K562 (cell line): ENCODE data around the gene CABLES1. TPM values are rescaled to one million over a fixed set of nuclear protein-coding genes. Genes with fewer than 3 reads are reported as not detected.
A peak's percentile ranks its signal among the peaks of the same experiment; 100 is the strongest.

Experiments
- ETV5 ChIP-seq: sonication (generic); formaldehyde crosslinking; IDR thresholded peaks from 2 replicates; pipeline ENCODE4 v1.4.0; 2020; ENCODE audit warnings: low read depth, mild to moderate bottlenecking, missing genetic modification reagents
- HMGN3 ChIP-seq: IDR thresholded peaks from 2 replicates; pipeline ENCODE4 v1.6.1; 2011; ENCODE audit warnings: borderline replicate concordance, low read depth, mild to moderate bottlenecking, mixed read lengths, low read length; ENCODE audit not compliant: insufficient read length; ENCODE audit errors: extremely low read depth
- RUNX1 ChIP-seq: sonication (generic); IDR thresholded peaks from 2 replicates; pipeline ENCODE4 v1.6.1; 2016; ENCODE audit warnings: antibody characterized with exemption, low read depth
- ZC3H11A ChIP-seq: IDR thresholded peaks from 2 replicates; pipeline ENCODE4 v1.6.1; 2012; ENCODE audit warnings: low read depth, low read length, improper control_type of control experiment
- ZFP36 ChIP-seq: fragments of 150-350 bp; IDR thresholded peaks from 2 replicates; pipeline ENCODE4 v1.6.1; 2018; ENCODE audit warnings: low read length, low read depth; ENCODE audit not compliant: partially characterized antibody
- ZNF3 ChIP-seq: fragments of 250-450 bp; sonication (Bioruptor Pico); IDR thresholded peaks from 2 replicates; pipeline ENCODE4 v1.5.0; 2021; ENCODE audit warnings: mild to moderate bottlenecking, moderate library complexity
- ZNF316 ChIP-seq: fragments of 450-650 bp; IDR thresholded peaks from 2 replicates; pipeline ENCODE4 v1.6.1; 2016
- polyA plus RNA-seq, 8 experiments: library from polyadenylated mRNA; depleted of rRNA in 4 of 8; stranded (reverse) in 5 of 8; unstranded in 3 of 8; fragments of >200 nt; fragmentation: Nextera tagmentation in 2 of 8; fragmentation: Illumina TruSeq in 1 of 8; extraction: Ambion mirVana in 2 of 8; extraction: Trizol in 1 of 8; gene quantifications; 2 replicates each; pipeline versions ENCODE4 v1.2.1 to v1.2.3, GENCODE V29; 2011 to 2014; ENCODE audit warnings: inconsistent platforms in 1 of 8, missing spikeins in 1 of 8
- total RNA-seq, 7 experiments: library from RNA; depleted of rRNA in 6 of 7; stranded (reverse); fragments of >200 nt in 6 of 7; fragmentation: Illumina TruSeq in 2 of 7; extraction: Trizol in 2 of 7; gene quantifications; 2 replicates each; pipeline versions ENCODE4 v1.2.1 to v1.2.3, GENCODE V29; 2011 to 2021; ENCODE audit warnings: low replicate concordance in 1 of 7
- TF ChIP-seq, protein P1 (sequence below), 2 experiments: fragments of 200-800 bp in 1 of 2; sonication (Bioruptor generic) in 1 of 2; sonication (generic) in 1 of 2; formaldehyde crosslinking in 1 of 2; IDR thresholded peaks in 1 of 2; conservative IDR thresholded peaks in 1 of 2; 2 replicates each; pipeline versions ENCODE4 v1.5.0 to v1.6.1; 2016 to 2020; ENCODE audit warnings: missing compliant biosample characterization in 1 of 2, missing genetic modification characterization in 1 of 2, missing genetic modification reagents in 1 of 2
- TF ChIP-seq, protein P2 (sequence below): IDR thresholded peaks from 2 replicates; pipeline ENCODE4 v1.6.1; 2011; ENCODE audit not compliant: insufficient read length; ENCODE audit errors: extremely low read depth
- TF ChIP-seq, protein P3 (sequence below), 3 experiments: fragments of 200-800 bp in 1 of 3; sonication (Bioruptor generic) in 1 of 3; sonication (generic) in 1 of 3; formaldehyde crosslinking in 1 of 3; IDR thresholded peaks; 2 replicates each; pipeline versions ENCODE4 v1.6.1 to v1.8.0; 2016 to 2022; ENCODE audit warnings: mild to moderate bottlenecking in 2 of 3, missing compliant biosample characterization in 2 of 3, missing genetic modification characterization in 2 of 3, missing genetic modification reagents in 1 of 3

Gene CABLES1
- total and polyA plus RNA-seq, 9 of the 15 experiments (the other 6 are each of a cell fraction or from before 2014, with no cell fraction given) = 0.04 to 0.10 (median 0.06) TPM; not detected in 3

DNA sequence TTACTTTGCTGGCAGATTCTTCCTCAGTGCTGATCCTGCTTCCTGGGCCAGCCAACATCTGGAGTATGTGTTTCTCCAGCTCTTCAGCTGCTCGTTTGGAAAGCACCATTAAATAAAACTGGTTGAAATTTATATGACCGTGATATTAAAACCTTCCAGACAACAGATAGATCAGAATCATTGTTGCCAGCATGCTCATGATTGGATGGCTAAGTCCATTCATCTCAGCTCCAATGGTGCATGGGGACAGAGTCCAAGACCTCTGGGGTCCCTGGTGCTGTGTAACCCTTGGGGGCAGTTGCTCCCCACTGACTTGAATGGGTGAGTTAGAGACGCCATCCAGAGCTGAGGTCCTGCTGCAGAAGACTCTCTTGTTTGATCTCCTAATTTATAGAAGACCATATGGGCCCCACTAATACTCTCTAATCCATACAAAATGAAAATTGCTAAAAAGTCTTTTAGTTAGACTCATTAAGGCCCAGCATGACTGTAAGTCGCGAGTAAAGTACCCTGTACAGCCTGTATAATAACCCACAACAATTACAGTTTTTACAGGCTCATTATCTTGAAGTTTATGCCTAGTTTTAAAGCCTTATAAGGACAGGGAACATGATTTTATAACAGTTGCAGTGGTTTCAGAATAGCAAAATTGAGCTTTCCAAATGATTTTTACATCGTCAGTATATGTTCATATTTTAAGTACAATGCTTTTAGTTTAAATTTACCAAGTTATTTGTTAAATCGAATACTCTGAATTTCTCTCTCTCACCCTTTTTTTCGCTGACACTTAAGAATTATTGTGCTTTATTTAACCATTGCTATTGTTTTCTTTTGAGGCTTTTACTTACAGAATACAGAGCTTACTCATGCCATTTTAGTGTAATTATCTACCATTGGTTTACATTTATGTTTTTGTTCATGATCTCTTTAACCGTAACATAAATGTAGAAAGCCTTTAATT lies 60.0 kb downstream of the CABLES1 start (continued):
- TF ChIP-seq, protein P1, sequence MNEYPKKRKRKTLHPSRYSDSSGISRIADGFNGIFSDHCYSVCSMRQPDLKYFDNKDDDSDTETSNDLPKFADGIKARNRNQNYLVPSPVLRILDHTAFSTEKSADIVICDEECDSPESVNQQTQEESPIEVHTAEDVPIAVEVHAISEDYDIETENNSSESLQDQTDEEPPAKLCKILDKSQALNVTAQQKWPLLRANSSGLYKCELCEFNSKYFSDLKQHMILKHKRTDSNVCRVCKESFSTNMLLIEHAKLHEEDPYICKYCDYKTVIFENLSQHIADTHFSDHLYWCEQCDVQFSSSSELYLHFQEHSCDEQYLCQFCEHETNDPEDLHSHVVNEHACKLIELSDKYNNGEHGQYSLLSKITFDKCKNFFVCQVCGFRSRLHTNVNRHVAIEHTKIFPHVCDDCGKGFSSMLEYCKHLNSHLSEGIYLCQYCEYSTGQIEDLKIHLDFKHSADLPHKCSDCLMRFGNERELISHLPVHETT (CRISPR knock-in tag; conservative IDR thresholded peaks at IDR 0.05 in 1 of 2, IDR thresholded peaks at IDR 0.05 in 1 of 2) = no peak
- TF ChIP-seq, protein P2, sequence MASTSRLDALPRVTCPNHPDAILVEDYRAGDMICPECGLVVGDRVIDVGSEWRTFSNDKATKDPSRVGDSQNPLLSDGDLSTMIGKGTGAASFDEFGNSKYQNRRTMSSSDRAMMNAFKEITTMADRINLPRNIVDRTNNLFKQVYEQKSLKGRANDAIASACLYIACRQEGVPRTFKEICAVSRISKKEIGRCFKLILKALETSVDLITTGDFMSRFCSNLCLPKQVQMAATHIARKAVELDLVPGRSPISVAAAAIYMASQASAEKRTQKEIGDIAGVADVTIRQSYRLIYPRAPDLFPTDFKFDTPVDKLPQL = no peak
- TF ChIP-seq ZFP36 = peak; percentile 12
- TF ChIP-seq ZNF3 (CRISPR knock-in tag) = no peak
- TF ChIP-seq ETV5 (CRISPR knock-in tag) = no peak
- TF ChIP-seq, protein P3, sequence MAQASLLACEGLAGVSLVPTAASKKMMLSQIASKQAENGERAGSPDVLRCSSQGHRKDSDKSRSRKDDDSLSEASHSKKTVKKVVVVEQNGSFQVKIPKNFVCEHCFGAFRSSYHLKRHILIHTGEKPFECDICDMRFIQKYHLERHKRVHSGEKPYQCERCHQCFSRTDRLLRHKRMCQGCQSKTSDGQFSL (CRISPR knock-in tag; IDR thresholded peaks at IDR 0.05) = no peak
- TF ChIP-seq, protein P3 (tag; IDR thresholded peaks at IDR 0.05) = no peak
- TF ChIP-seq ZC3H11A = no peak
- no peak for TF ChIP-seq RUNX1
- peak; percentile 82 for TF ChIP-seq ZNF316
- no peak for TF ChIP-seq HMGN3
